ENCODE data around the gene SERTM2.

GRCh38 chrX:111511477-111511876 lies at the start of gene SERTM2:
- no peak for TF ChIP-seq CTCF (IDR thresholded peaks at IDR 0.05; ENCODE audit: insufficient read depth, low read length, poor library complexity, severe bottlenecking)
- no peak for TF ChIP-seq EZH2phosphoT487 (conservative IDR thresholded peaks at IDR 0.05; ENCODE audit: low read length)
